H9 (cell line): ENCODE measurements around the gene HOXD4. TPM values are rescaled to one million over a fixed set of nuclear protein-coding genes. Genes with fewer than 3 reads are reported as not detected.

Source experiments
- DNase-seq: peaks from one replicate; pipeline ENCODE4 v3.0.0-alpha.2; 2017
- H2AFZ ChIP-seq: one replicate; pipeline ENCODE4 v1.6.1; 2013; ENCODE audit warnings: mild to moderate bottlenecking, low read length, control low read depth, moderate library complexity
- H2AK5ac ChIP-seq: 2 replicates; pipeline ENCODE4 v1.6.1; 2013; ENCODE audit warnings: low read length, control low read depth, mixed read lengths; ENCODE audit not compliant: insufficient read length
- H2BK120ac ChIP-seq: one replicate; pipeline ENCODE4 v1.6.1; 2013; ENCODE audit warnings: low read depth, mild to moderate bottlenecking, low read length, control low read depth, inconsistent platforms; ENCODE audit not compliant: poor library complexity, severe bottlenecking
- H2BK12ac ChIP-seq: 2 replicates; pipeline ENCODE4 v1.6.1; 2013; ENCODE audit warnings: low read length, control low read depth, mixed read lengths, low read depth; ENCODE audit not compliant: insufficient read length
- H2BK15ac ChIP-seq: 2 replicates; pipeline ENCODE4 v1.6.1; 2013; ENCODE audit warnings: low read depth, low read length, control low read depth
- H2BK20ac ChIP-seq: one replicate; pipeline ENCODE4 v1.6.1; 2013; ENCODE audit warnings: low read depth, mild to moderate bottlenecking, low read length, control low read depth, inconsistent platforms; ENCODE audit not compliant: poor library complexity, severe bottlenecking
- H2BK5ac ChIP-seq: 2 replicates; pipeline ENCODE4 v1.6.1; 2013; ENCODE audit warnings: low read length, control low read depth, mixed read lengths; ENCODE audit not compliant: insufficient read length
- H3K14ac ChIP-seq: 2 replicates; pipeline ENCODE4 v1.6.1; 2013; ENCODE audit warnings: low read length, control low read depth; ENCODE audit not compliant: insufficient read depth
- H3K18ac ChIP-seq: 2 replicates; pipeline ENCODE4 v1.6.1; 2013; ENCODE audit warnings: low read depth, mild to moderate bottlenecking, mixed read lengths, low read length, control low read depth; ENCODE audit not compliant: insufficient read length
- H3K23ac ChIP-seq: 2 replicates; pipeline ENCODE4 v1.6.1; 2013; ENCODE audit warnings: low read length, control low read depth, mixed read lengths, low read depth; ENCODE audit not compliant: insufficient read length
- H3K23me2 ChIP-seq: 2 replicates; pipeline ENCODE4 v1.6.1; 2013; ENCODE audit warnings: low read depth, mild to moderate bottlenecking, mixed read lengths, low read length, control low read depth; ENCODE audit not compliant: insufficient read length, poor library complexity, severe bottlenecking
- H3K27ac ChIP-seq: 2 replicates; pipeline ENCODE4 v1.5.1; 2013; ENCODE audit warnings: low read length, control low read depth, mixed read lengths, low read depth; ENCODE audit not compliant: insufficient read length
- H3K27me3 ChIP-seq: 2 replicates; pipeline ENCODE4 v1.6.1; 2013; ENCODE audit warnings: low read length, control low read depth, inconsistent platforms; ENCODE audit not compliant: insufficient read depth
- H3K4ac ChIP-seq: 2 replicates; pipeline ENCODE4 v1.6.1; 2013; ENCODE audit warnings: low read depth, mild to moderate bottlenecking, control low read depth, inconsistent platforms, low read length, moderate library complexity
- H3K4me1 ChIP-seq: 2 replicates; pipeline ENCODE4 v1.6.1; 2013; ENCODE audit warnings: low read length, control low read depth, inconsistent platforms; ENCODE audit not compliant: insufficient read depth
- H3K4me2 ChIP-seq: 2 replicates; pipeline ENCODE4 v1.6.1; 2013; ENCODE audit warnings: low read length, control low read depth, mixed read lengths; ENCODE audit not compliant: insufficient read length, insufficient read depth
- H3K56ac ChIP-seq: 2 replicates; pipeline ENCODE4 v1.6.1; 2013; ENCODE audit warnings: low read depth, mild to moderate bottlenecking, mixed read lengths, low read length, control low read depth; ENCODE audit not compliant: insufficient read length
- H3K79me1 ChIP-seq: 2 replicates; pipeline ENCODE4 v1.6.1; 2013; ENCODE audit warnings: low read depth, mild to moderate bottlenecking, moderate library complexity, low read length, control low read depth, inconsistent platforms; ENCODE audit not compliant: insufficient read depth, poor library complexity, severe bottlenecking
- H3K79me2 ChIP-seq: 2 replicates; pipeline ENCODE4 v1.6.1; 2013; ENCODE audit warnings: low read length, control low read depth, inconsistent platforms; ENCODE audit not compliant: insufficient read depth
- H3K9ac ChIP-seq: 2 replicates; pipeline ENCODE4 v1.6.1; 2013; ENCODE audit warnings: low read length, control low read depth, mixed read lengths; ENCODE audit not compliant: insufficient read length; ENCODE audit errors: extremely low read depth
- H3K9me3 ChIP-seq: one replicate; pipeline ENCODE4 v1.6.1; 2013; ENCODE audit warnings: low read depth, low read length, inconsistent platforms; ENCODE audit not compliant: control insufficient read depth
- H3T11ph ChIP-seq: one replicate; pipeline ENCODE4 v1.6.1; 2013; ENCODE audit warnings: mild to moderate bottlenecking, low read length, control low read depth, inconsistent platforms
- H4K20me1 ChIP-seq: one replicate; pipeline ENCODE4 v1.6.1; 2013; ENCODE audit not compliant: control insufficient read depth, insufficient read length, insufficient read depth
- H4K5ac ChIP-seq: 2 replicates; pipeline ENCODE4 v1.6.1; 2013; ENCODE audit warnings: low read depth, mild to moderate bottlenecking, mixed read lengths, low read length, control low read depth; ENCODE audit not compliant: insufficient read length
- H4K8ac ChIP-seq: replicated peaks from 2 replicates; pipeline ENCODE4 v1.6.1; 2013; ENCODE audit warnings: low read length, control low read depth, mixed read lengths, low read depth; ENCODE audit not compliant: insufficient read length
- H4K91ac ChIP-seq: 2 replicates; pipeline ENCODE4 v1.6.1; 2013; ENCODE audit warnings: low read depth, mild to moderate bottlenecking, moderate library complexity, mixed read lengths, low read length, control low read depth; ENCODE audit not compliant: insufficient read length
- H3K27ac Mint-ChIP-seq, 3 experiments: 2 replicates in 2 of 3; 3 replicates in 1 of 3; pipeline ENCODE4 v1.8.0; 2020 to 2021; ENCODE audit warnings: mixed read lengths in 3 of 3, mild to moderate bottlenecking in 1 of 3, moderate library complexity in 1 of 3
- H3K27me3 Mint-ChIP-seq: 2 replicates; pipeline ENCODE4 v1.8.0; 2021; ENCODE audit warnings: low read depth, mild to moderate bottlenecking, moderate library complexity, mixed read lengths
- H3K36me3 Mint-ChIP-seq, 3 experiments: 2 replicates in 2 of 3; 3 replicates in 1 of 3; pipeline ENCODE4 v1.8.0; 2020 to 2021; ENCODE audit warnings: low read depth in 3 of 3, mixed read lengths in 3 of 3; ENCODE audit not compliant: insufficient read depth in 1 of 3
- H3K4me1 Mint-ChIP-seq, 2 experiments: 2 replicates each; pipeline ENCODE4 v1.8.0; 2020; ENCODE audit warnings: mixed read lengths in 2 of 2
- H3K4me3 Mint-ChIP-seq, 2 experiments: 2 replicates in 1 of 2; 3 replicates in 1 of 2; pipeline ENCODE4 v1.8.0; 2020 to 2021; ENCODE audit warnings: mild to moderate bottlenecking in 2 of 2, mixed read lengths in 2 of 2, moderate library complexity in 1 of 2
- H3K9me3 Mint-ChIP-seq, 2 experiments: 2 replicates in 1 of 2; 3 replicates in 1 of 2; pipeline ENCODE4 v1.8.0; 2020; ENCODE audit warnings: mild to moderate bottlenecking in 2 of 2, mixed read lengths in 2 of 2, moderate library complexity in 1 of 2
- WGBS: extraction: QIAGEN DNeasy Blood & Tissue Kit; methylation state at CpG from one replicate; pipeline ENCODE4 v1.1.7; 2013; ENCODE audit warnings: missing lambda C conversion rate, low lambda C conversion rate, mixed read lengths; ENCODE audit not compliant: insufficient read length; ENCODE audit errors: extremely low coverage; 5-methylcytosine and 5-hydroxymethylcytosine counted together
- total RNA-seq: library from RNA; stranded (reverse); gene quantifications from 2 replicates; pipeline ENCODE4 v1.2.1, GENCODE V29; 2021
- TF ChIP-seq, protein P1 (sequence below): fragments of 200-600 bp; sonication (generic); conservative IDR thresholded peaks from 3 replicates; pipeline ENCODE4 v1.8.0; 2021; ENCODE audit warnings: antibody characterized with exemption, mild to moderate bottlenecking

The HOXD4 gene
- total RNA-seq, 1 experiment from 2014 or later, result not detected

DNA sequence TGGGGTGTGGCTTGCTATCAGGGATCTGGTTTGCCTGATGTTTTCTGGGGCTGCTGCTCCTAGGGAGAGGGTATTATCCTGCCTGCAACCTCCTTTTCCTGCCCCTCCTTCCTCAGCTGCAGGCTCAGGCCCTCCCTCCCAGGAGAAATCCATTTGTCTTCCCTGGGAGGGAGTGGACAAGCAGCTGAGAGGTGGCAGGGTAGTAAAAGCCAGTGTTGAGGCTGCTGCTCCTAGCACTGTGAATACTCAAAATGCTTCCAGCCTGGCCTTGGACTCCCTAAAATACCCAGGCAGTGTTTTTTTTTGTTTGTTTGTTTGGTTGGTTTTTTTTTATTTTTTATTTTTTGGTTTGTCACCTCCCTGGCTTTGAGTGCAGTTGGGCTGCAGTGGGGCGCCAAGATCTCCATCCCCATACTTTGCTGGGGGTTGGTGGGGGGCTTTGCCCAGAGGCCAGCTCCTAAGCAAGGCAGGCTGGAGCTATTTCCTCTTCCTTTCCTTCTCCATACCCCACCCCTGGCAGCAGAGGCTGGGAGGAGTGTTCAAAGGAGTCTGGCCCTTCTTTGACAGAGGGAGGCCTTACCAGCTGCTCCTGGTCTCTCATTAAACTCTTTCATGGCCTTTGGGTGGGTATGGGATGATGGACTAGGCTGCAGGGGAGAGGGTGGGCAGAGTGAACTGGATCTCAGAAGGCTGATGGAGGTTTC, 19.4 kb downstream of the HOXD4 start:
- Histone ChIP-seq H2AFZ (no peak overlapping the region), H4K5ac (no peak overlapping the region), H3K4ac (no peak overlapping the region), H3K18ac (no peak overlapping the region), H3K14ac (no peak overlapping the region), H3T11ph (no peak overlapping the region), H3K23ac (no peak overlapping the region), H2AK5ac (no peak overlapping the region), H2BK20ac (no peak overlapping the region), H4K8ac (no peak overlapping the region), H3K9ac (no peak overlapping the region), H4K20me1 (no peaks in the 10 kb centered on the region), H2BK120ac (no peak overlapping the region), H3K4me2 (no peak overlapping the region), H3K9me3 (no peaks in the 10 kb centered on the region), H3K79me2 (no peaks in the 10 kb centered on the region), H3K27ac (no peak overlapping the region), H3K27me3 (peaks cover 97% of the 10 kb centered on the region), H2BK12ac (no peak overlapping the region), H2BK5ac (no peak overlapping the region), H4K91ac (no peak overlapping the region), H2BK15ac (no peak overlapping the region), H3K56ac (no peak overlapping the region), H3K23me2 (no peaks in the 10 kb centered on the region), H3K4me1 (no peaks in the 10 kb centered on the region), H3K79me1 (no peaks in the 10 kb centered on the region)
- no peak overlapping the region for H3K27ac Mint-ChIP-seq
- no peak overlapping the region; a peak in 1 of 5 replicates for H3K4me3 Mint-ChIP-seq
- WGBS, result no CpG with 5 or more reads among the region's 1 CpG
- peaks cover 12 to 25% of the 10 kb centered on the region in 2 experiments for H3K4me1 Mint-ChIP-seq
- H3K27me3 Mint-ChIP-seq, result peaks cover 100% of the 10 kb centered on the region
- TF ChIP-seq, protein P1, sequence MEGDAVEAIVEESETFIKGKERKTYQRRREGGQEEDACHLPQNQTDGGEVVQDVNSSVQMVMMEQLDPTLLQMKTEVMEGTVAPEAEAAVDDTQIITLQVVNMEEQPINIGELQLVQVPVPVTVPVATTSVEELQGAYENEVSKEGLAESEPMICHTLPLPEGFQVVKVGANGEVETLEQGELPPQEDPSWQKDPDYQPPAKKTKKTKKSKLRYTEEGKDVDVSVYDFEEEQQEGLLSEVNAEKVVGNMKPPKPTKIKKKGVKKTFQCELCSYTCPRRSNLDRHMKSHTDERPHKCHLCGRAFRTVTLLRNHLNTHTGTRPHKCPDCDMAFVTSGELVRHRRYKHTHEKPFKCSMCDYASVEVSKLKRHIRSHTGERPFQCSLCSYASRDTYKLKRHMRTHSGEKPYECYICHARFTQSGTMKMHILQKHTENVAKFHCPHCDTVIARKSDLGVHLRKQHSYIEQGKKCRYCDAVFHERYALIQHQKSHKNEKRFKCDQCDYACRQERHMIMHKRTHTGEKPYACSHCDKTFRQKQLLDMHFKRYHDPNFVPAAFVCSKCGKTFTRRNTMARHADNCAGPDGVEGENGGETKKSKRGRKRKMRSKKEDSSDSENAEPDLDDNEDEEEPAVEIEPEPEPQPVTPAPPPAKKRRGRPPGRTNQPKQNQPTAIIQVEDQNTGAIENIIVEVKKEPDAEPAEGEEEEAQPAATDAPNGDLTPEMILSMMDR, result no peak
- no peak for DNase-seq
- H3K36me3 Mint-ChIP-seq, result no peaks in the 10 kb centered on the region; a peak in 1 of 7 replicates
- peaks cover 0 to 12% of the 10 kb centered on the region in 2 experiments; a peak in 3 of 5 replicates for H3K9me3 Mint-ChIP-seq
